HepG2 (cell line): ENCODE results near the gene NFATC3. TPM values are rescaled to one million over a fixed set of nuclear protein-coding genes. Genes with fewer than 3 reads are reported as not detected.
A peak's percentile ranks its signal among the peaks of the same experiment; 100 is the strongest.

Source experiments
- ADNP ChIP-seq: sonication (generic); formaldehyde crosslinking; IDR thresholded peaks from 2 replicates; pipeline ENCODE4 v1.4.0; 2020; ENCODE audit warnings: missing genetic modification reagents
- BRD4 ChIP-seq: sonication (generic); formaldehyde crosslinking; IDR thresholded peaks from 2 replicates; pipeline ENCODE4 v1.4.0; 2020; ENCODE audit warnings: missing genetic modification reagents
- CHD2 ChIP-seq: IDR thresholded peaks from 2 replicates; pipeline ENCODE4 v1.6.1; 2011; ENCODE audit warnings: low read depth, low read length, improper control_type of control experiment
- ELF3 ChIP-seq: IDR thresholded peaks from 2 replicates; pipeline ENCODE4 v1.6.1; 2016; ENCODE audit warnings: missing genetic modification reagents, missing compliant biosample characterization
- GATAD2A ChIP-seq: IDR thresholded peaks from 2 replicates; pipeline ENCODE4 v1.6.1; 2016
- GTF2F1 ChIP-seq: fragments of 150-350 bp; IDR thresholded peaks from 2 replicates; pipeline ENCODE4 v1.6.1; 2014; ENCODE audit warnings: low read length
- MLLT10 ChIP-seq: sonication (generic); formaldehyde crosslinking; IDR thresholded peaks from 2 replicates; pipeline ENCODE4 v1.4.0; 2020; ENCODE audit warnings: missing genetic modification reagents
- PHF21A ChIP-seq: sonication (generic); formaldehyde crosslinking; IDR thresholded peaks from 2 replicates; pipeline ENCODE4 v1.5.0; 2020; ENCODE audit warnings: mild to moderate bottlenecking, missing genetic modification reagents
- SAFB2 ChIP-seq: sonication (generic); formaldehyde crosslinking; IDR thresholded peaks from 2 replicates; pipeline ENCODE4 v1.5.1; 2020; ENCODE audit warnings: missing genetic modification reagents, low read depth, mild to moderate bottlenecking, borderline replicate concordance
- SOX13 ChIP-seq, 3 experiments: fragments of 450-650 bp in 1 of 3; sonication (generic) in 1 of 3; formaldehyde crosslinking in 1 of 3; IDR thresholded peaks in 2 of 3; conservative IDR thresholded peaks in 1 of 3; 2 replicates each; pipeline versions ENCODE4 v1.5.0 to v1.6.1; 2016 to 2020; ENCODE audit warnings: antibody characterized with exemption in 1 of 3, mild to moderate bottlenecking in 1 of 3, missing compliant biosample characterization in 1 of 3, missing genetic modification reagents in 1 of 3, moderate library complexity in 1 of 3
- TSC22D2 ChIP-seq: sonication (generic); formaldehyde crosslinking; IDR thresholded peaks from 2 replicates; pipeline ENCODE4 v1.5.1; 2020; ENCODE audit warnings: missing genetic modification reagents, mild to moderate bottlenecking, borderline replicate concordance
- ZFP36L2 ChIP-seq: sonication (generic); formaldehyde crosslinking; IDR thresholded peaks from 2 replicates; pipeline ENCODE4 v1.4.0; 2020; ENCODE audit warnings: missing genetic modification reagents
- ZHX2 ChIP-seq, 2 experiments: sonication (generic) in 1 of 2; formaldehyde crosslinking in 1 of 2; IDR thresholded peaks; 2 replicates each; pipeline versions ENCODE4 v1.6.1 to v1.9.0; 2014 to 2022; ENCODE audit warnings: antibody characterized with exemption in 1 of 2, borderline replicate concordance in 1 of 2, inconsistent platforms in 1 of 2, low read depth in 1 of 2, missing genetic modification reagents in 1 of 2
- ZNF432 ChIP-seq: sonication (generic); formaldehyde crosslinking; IDR thresholded peaks from 2 replicates; pipeline ENCODE4 v1.5.0; 2020; ENCODE audit warnings: missing genetic modification reagents, mild to moderate bottlenecking, borderline replicate concordance
- ZNF484 ChIP-seq: sonication (generic); formaldehyde crosslinking; IDR thresholded peaks from 2 replicates; pipeline ENCODE4 v1.5.1; 2020; ENCODE audit warnings: mild to moderate bottlenecking, low read depth, missing genetic modification reagents, borderline replicate concordance
- ZNF629 ChIP-seq: sonication (generic); formaldehyde crosslinking; conservative IDR thresholded peaks from 2 replicates; pipeline ENCODE4 v1.5.0; 2020; ENCODE audit warnings: missing genetic modification reagents
- ZNF883 ChIP-seq: sonication (generic); formaldehyde crosslinking; IDR thresholded peaks from 2 replicates; pipeline ENCODE4 v1.5.1; 2020; ENCODE audit warnings: mild to moderate bottlenecking, missing genetic modification reagents; ENCODE audit errors: not compliant biosample characterization
- polyA plus RNA-seq, 8 experiments: library from polyadenylated mRNA; depleted of rRNA in 3 of 8; stranded (reverse) in 7 of 8; unstranded in 1 of 8; fragments of >200 nt; fragmentation: Illumina TruSeq in 4 of 8; extraction: Trizol in 4 of 8; gene quantifications; 2 replicates each; pipeline versions ENCODE4 v1.2.1 to v1.2.3, GENCODE V29; 2011 to 2016; ENCODE audit warnings: low read depth in 4 of 8, missing spikeins in 1 of 8, mixed read lengths in 1 of 8; ENCODE audit not compliant: insufficient read depth in 1 of 8
- total RNA-seq, 5 experiments: library from RNA; depleted of rRNA; stranded (reverse); fragments of >200 nt; fragmentation: Illumina TruSeq; extraction: Trizol; gene quantifications; 2 replicates each; pipeline ENCODE4 v1.2.3, GENCODE V29; 2016; ENCODE audit warnings: low read depth in 1 of 5
- TF ChIP-seq, protein P1 (sequence below), 2 experiments: sonication (generic) in 1 of 2; formaldehyde crosslinking in 1 of 2; IDR thresholded peaks; 2 replicates each; pipeline versions ENCODE4 v1.4.0 to v1.6.1; 2016 to 2020; ENCODE audit warnings: borderline replicate concordance in 1 of 2, low read depth in 1 of 2, mild to moderate bottlenecking in 1 of 2, missing genetic modification reagents in 1 of 2

The NFATC3 gene
- total and polyA plus RNA-seq, 2 of the 13 experiments (the other 11 are each of a cell fraction or from before 2014, with no cell fraction given), result 52.6 to 62.7 TPM

DNA sequence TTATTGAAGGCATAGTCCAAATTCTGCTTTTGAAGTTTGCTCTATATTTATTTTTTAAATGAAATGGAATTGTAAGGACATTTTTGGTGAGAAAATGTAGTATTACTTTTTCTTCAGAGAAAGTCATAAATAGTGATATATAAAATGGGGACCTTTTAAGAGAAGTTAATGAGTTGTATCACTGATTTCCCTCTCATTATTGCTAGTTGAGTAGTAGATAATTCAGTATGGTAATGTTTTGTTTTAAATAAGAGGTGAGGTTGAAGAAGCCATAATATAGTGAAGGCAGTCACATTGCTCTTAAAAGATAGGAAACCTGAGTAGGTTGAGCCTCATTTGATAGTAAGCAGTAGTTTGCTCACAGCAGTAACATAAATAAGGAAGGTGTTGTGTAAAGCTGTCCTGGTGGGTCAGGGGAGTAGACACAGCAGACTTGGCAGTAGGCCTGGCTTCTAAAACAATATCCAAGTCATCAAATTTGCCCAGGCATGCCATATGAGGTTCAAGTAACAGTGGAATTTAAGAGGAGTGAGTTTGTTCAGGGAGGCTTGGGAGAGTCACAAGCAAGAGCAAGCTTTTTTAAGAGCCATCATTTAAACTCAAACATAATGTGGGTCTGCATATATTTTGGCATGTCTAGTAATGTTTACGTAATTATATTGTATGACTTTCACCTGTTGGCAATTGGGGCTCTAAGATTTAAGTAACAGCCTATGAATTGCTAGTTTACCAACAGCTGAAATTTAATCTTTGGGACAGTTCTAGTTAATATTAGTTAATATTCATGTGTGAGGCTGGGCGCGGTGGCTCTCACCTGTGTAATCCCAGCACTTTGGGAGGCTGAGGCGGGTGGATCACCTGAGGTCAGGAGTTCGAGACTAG, 6.5 kb downstream of the NFATC3 start (continued):
- TF ChIP-seq SOX13 (IDR thresholded peaks at IDR 0.05) (no peak), SOX13 (CRISPR knock-in tag; conservative IDR thresholded peaks at IDR 0.05 in 1 of 2, IDR thresholded peaks at IDR 0.05 in 1 of 2) (peak in 1 of 2 experiments; percentile 33; a peak in 1 of 4 replicates), PHF21A (no peak), CHD2 (no peak), ZNF484 (CRISPR knock-in tag) (no peak), BRD4 (CRISPR knock-in tag) (no peak), ELF3 (CRISPR knock-in tag) (peak; percentile 17; the same call in 1 of the 2 replicates), TSC22D2 (CRISPR knock-in tag) (no peak), ZNF629 (CRISPR knock-in tag) (no peak), ZFP36L2 (no peak), ZNF432 (no peak), ZNF883 (no peak), GTF2F1 (no peak), ZHX2 (IDR thresholded peaks at IDR 0.05; ENCODE audit: low read depth) (no peak), ZHX2 (CRISPR knock-in tag; IDR thresholded peaks at IDR 0.05; ENCODE audit: borderline replicate concordance) (no peak), SAFB2 (CRISPR knock-in tag) (no peak), MLLT10 (no peak), ADNP (CRISPR knock-in tag) (no peak), GATAD2A (CRISPR knock-in tag) (peak; percentile 62)
- TF ChIP-seq, protein P1, sequence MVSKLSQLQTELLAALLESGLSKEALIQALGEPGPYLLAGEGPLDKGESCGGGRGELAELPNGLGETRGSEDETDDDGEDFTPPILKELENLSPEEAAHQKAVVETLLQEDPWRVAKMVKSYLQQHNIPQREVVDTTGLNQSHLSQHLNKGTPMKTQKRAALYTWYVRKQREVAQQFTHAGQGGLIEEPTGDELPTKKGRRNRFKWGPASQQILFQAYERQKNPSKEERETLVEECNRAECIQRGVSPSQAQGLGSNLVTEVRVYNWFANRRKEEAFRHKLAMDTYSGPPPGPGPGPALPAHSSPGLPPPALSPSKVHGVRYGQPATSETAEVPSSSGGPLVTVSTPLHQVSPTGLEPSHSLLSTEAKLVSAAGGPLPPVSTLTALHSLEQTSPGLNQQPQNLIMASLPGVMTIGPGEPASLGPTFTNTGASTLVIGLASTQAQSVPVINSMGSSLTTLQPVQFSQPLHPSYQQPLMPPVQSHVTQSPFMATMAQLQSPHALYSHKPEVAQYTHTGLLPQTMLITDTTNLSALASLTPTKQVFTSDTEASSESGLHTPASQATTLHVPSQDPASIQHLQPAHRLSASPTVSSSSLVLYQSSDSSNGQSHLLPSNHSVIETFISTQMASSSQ (IDR thresholded peaks at IDR 0.05; ENCODE audit: low read depth), result no peak
- TF ChIP-seq, protein P1 (CRISPR knock-in tag; IDR thresholded peaks at IDR 0.05; ENCODE audit: borderline replicate concordance), result no peak
